Kidney capillary endothelial cell (primary cell): ENCODE measurements around the gene BTNL8.
A peak's percentile ranks its signal among the peaks of the same experiment; 100 is the strongest.
"Not testable (repeated sequence)": the region's sequence is repeated elsewhere in the genome, so short reads cannot be mapped to it uniquely, and the experiment has no call there.

Source experiments
- DNase-seq: peaks from one replicate; pipeline ENCODE4 v3.0.0-alpha.2; 2018; ENCODE audit warnings: low spot score

The BTNL8 gene

DNA sequence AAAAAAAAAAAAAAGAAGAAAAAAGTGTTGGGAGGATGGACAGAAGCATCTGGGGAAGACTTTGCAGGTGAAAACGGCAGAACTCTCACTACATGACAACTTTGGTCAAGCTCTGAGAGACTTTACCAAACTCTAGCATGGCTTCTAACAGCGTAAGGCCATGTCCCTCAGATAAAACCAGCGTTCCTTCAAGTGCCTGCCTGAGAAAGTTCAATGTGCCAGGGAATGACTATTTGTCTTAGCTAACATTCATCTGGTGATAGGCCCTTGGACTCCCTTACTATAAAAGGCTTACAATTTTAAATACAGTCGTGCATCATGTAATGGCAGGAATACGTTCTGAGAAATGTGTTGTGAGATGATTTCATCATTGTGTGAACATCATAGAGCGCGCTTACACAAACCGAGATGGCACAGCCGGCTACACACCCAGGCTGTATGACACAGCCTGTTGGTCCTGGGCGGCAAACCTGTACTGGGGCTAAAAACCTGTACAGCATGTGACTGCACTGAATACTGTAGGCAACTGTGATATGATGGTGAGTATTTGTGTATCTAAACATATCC, 23.0 kb upstream of the BTNL8 start:
- DNase-seq: no peak

DNA sequence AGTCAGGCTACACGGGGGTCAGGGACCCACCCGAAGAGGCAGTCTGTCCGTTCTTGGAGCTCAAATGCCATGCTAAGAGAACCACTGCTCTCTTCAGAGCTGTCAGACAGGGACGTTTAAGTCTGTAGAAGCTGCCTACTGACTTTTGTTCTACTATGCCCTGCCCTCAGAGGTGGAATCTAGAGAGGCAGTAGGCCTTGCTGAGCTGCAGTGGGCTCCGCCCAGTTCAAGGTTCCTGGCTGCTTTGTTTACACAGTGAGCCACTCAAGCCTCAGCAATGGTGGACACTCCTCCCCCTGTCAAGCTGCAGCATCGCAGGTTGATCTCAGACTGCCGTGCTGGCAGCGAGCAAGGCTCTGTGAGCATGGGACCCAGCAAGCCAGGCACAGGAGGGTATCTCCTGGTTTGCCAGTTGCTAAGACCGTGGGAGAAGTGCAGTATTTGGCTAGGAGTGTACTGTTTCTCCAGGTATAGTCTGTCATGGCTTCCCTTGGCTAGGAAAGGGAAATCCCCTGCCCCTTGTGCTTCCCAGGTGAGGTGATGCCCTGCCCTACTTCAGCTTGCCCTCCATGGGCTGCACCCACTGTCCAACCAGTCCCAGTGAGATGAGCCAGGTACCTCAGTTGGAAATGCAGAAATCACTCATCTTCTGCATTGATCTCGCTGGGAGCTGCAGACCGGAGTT, 13.0 kb upstream of the BTNL8 start:
- not testable (repeated sequence) for DNase-seq

DNA sequence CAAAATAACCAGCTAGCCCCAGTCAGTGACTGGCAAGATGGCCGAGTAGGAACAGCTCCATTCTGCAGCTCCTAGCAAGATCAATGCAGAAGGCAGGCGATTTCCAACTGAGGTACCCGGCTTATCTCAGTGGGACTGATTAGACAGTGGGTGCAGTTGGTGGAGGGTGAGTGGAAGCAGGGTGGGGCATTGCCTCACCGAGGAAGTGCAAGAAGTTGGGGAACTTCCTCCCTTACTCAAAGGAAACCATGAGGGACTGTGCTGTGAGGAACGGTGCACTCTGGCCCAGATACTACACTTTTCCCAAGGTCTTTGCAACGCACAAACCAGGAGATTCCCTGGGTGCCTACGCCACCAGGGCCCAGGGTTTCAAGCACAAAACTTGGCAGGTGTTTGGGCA, 9.6 kb upstream of the BTNL8 start:
- DNase-seq: no peak

DNA sequence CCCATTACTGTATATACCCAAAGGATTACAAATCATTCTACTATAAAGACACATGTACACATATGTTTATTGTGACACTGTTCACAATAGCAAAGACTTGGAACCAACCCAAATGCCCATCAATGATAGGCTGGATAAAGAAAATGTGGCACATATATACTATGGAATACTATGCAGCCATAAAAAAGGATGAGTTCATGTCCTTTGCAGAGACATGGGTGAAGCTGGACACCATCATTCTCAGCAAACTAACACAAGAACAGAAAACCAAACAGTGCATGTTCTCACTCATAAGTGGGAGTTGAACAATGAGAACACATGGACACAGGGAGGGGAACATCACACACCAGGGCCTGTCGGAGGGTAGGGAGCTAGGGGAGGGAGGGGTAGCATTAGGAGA, 3.6 kb upstream of the BTNL8 start:
- DNase-seq: not testable (repeated sequence)

DNA sequence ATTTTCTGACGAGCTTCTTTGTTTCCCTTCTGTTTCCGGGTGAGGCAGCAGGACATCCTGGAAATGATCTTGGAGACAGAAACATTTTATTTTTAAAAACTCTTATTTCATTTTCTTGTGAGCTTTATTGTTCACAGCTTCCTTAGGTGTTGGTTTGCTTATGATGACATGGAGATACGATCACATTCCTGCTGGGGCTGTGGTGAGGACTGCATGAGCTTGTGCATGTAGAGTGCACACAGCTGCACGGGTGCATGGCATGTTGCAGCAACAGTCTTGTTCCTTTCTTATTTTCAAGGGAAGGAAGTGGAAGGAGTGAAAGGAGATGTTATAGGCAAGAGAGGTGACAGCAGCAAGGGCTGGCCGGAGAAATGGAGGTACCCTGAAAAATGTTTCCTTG, 1.2 kb downstream of the BTNL8 start:
- peak; percentile 35 for DNase-seq

DNA sequence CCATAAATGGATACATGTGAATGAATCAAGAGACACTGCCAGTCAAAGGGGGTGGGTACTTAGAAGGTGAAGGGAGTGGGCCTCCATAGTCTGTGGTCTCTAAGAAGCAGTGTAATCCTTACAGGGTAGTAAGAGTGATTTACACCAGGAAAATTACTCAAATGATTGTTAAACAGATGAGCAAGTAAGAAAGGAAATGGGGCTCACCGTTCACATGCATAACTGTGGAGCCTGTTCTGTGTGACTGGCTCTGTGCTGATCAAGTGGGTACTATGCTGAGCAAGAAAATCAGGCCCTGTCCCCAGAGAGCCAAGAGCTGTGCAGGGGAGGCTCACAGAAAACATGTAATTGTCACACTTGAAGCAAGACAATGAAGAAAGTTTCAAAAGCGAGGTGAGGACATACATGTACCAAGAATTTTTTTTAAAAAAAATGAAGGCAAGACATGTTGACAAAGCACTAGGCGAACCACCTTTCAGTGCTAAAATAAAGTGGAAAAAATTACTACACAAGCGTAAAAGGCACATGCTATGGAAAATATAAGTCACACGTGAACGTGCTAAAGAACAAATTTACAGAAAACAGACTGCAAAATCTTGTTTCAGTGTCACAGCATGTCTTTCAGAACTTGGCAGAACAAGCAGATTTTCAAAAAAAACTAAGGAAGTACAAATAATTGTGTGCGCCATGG, 2.5 kb downstream of the BTNL8 start:
- DNase-seq: no peak

DNA sequence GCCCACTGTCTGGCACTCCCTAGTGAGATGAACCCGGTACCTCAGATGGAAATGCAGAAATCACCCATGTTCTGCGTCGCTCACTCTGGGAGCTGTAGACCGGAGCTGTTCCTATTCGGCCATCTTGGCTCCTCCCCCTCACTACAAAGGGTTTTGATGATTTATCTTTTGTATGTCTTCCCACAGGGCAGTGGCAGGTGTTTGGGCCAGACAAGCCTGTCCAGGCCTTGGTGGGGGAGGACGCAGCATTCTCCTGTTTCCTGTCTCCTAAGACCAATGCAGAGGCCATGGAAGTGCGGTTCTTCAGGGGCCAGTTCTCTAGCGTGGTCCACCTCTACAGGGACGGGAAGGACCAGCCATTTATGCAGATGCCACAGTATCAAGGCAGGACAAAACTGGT, 9.4 kb downstream of the BTNL8 start:
- no peak for DNase-seq

DNA sequence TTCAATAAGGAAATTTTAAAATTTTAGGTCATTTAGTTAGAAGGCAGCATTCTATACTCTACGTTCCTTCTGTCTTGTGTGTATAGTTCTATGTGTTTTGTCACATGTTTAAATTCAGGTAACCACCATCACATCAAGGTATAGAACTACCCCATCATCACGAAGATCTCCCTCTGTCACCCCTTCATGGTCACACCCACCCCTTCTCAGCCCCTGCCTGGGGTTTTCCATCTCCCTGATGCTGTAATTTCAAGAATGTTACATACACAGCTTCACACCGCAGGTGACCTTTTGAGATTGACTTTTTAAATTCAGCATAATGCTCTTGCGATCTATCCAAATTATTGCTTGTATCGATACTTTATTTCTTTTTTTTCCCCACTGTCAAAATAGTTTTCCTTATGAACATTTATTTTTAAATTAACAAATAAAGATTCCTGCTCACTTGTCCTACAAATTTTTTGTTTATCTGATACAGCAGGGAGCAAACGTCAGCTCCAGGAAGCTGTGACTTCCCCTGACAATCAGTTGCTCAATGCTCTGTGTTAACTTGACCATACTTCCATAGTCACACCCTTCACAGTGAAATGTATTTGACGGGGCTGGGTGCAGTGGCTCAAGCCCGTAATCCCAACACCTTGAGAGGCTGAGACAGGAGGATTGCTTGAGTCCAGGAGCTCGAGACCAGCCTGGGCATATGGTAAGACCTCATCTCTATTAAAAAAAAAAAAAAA, 10.2 kb downstream of the BTNL8 start:
- DNase-seq: peak; percentile 7

DNA sequence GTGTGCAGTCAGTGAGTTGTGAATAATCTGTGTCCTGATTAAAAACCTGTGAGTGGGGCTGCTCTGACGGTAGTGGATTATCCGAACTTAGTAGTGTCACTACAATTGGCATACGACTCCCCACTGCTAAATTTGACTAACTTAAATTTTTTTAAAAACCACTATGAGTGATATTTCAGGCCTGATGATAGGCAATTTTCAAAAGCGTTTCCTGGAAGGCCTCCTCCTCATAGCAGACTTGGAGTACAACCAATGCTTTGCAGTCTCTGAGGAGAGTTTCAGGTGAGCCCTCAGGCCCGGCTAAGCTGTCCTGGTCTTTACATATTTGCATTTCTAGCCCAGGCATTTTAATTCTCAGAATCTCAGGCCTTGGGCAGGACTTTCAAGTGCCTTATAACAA, 10.8 kb downstream of the BTNL8 start:
- no peak for DNase-seq

DNA sequence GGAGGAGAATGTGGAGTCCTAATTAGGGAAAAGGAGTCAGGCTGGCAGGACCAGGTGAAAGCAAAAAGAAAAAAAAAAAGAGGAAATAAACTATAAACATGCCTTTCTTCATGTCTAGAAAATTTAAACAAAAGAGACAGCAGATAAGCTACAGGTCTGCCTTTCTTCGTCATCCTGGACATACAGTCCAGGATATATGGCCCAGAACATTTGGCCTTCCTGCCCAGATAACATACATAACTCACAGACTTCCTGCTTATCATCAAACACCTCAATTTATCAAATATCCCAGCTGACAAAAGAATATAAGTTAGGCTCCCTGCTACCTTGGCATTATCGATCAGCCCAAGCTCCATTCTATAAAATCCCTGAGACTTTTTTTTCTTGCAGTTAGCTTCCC, 11.2 kb downstream of the BTNL8 start:
- peak; percentile 4 for DNase-seq

DNA sequence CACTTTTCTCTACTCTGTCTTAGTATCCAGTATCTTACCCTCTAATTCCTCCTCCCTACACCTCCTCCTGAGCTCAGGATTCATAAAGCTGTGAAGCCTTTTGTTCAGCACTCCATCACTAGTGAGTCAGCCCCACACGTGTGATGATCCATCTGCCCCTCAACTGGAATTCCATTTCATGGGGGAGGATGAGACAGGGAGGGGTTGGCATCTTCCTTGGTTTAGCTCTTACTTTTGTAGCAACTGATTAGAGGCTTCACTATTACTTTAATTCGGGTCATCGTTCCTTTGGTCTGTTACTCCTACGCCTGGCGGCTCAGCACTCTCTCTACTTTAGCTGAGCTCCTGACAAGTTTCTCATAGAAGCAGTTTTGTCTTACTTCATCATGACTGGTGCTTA, 11.8 kb downstream of the BTNL8 start:
- peak; percentile 7 for DNase-seq

DNA sequence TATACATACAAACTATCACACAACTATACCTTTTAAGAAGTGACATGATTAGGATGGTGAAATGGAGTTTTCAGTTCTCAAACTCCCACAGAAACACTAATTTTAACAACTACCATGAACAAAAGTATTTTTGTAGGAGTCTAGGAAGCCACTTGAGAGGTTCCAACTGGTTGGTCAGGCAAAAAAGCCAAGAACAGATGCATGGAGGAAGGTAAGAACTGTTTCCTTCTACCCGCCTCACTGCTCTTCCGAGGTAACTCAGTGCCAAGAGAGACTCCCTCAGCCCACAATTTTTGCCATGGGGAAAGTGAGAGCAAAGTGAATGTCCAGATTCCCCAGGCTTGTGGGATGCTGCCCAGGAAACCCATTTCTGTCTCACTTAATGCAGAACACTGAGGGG, 15.7 kb downstream of the BTNL8 start:
- no peak for DNase-seq

DNA sequence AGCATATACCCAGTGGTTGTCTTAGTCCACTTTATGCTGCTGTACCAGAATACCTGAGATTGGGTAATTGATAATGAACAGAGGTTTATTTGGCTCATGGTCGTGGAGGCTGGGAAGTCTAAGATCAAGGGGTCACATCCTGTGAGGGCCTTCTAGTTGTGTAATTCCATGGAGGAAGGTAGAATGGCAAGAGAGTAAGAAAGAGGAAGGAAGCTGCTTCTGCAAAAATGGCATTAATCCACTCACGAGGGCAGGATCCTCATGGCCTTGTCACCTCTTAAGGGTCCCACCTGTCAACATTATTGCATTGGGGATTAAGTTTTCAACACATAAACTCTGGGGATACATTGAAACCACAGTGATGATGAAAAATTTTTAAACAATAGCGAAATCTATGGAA, 17.0 kb downstream of the BTNL8 start:
- no peak for DNase-seq

DNA sequence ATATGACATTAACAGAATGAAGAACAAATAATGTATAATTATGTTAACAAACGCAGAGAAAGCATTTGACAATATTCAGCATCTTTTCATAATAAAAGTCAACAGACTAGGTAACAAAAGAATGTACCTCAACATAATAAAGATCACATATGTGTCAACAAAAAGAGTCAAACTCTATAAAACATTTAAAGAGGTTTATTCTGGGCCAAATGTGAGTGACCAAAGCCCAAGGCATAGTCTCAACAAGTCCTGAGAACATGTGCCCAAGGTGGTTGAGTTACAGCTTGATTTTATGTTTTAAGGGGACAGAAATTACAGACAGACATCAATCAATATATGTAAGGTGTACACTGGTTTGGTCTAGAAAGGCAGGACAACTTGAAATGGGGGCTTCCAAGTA, 19.4 kb downstream of the BTNL8 start:
- DNase-seq: no peak

DNA sequence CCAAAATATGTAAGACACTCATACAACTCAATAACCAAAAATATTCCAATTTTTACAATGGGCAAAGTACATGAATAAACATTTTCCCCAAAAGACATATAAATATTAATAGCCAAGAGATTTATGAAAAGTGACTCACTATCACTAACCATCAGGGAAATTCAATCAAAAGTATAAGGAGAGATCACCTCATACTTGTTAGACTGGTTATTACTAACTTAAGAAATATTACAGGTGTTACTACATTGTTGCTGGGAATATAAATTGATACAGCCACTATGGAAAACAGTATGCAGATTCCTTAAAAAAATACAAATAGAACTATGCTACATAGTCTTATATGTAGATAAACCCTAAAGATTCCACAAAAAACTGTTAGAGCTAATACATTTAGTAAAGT, 21.8 kb downstream of the BTNL8 start:
- DNase-seq: no peak

DNA sequence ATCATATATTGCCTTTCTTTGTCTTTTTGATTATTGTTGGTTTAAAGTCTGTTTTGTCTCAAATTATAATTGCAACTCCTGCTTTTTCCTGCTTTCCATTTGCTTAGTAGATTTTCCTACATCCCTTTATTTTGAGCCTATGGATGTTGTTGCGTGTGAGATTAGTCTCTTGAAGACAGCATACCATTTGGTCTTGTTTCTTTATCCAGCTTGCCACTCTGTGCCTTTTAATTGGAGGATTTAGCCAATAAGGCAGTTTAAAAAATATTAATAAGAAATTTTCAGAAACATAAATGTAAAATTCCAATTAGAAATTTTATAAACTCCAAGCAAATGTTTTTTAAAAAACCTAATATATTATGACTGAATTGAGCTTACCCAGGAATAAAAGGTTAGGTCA, 24.0 kb downstream of the BTNL8 start:
- DNase-seq: no peak

DNA sequence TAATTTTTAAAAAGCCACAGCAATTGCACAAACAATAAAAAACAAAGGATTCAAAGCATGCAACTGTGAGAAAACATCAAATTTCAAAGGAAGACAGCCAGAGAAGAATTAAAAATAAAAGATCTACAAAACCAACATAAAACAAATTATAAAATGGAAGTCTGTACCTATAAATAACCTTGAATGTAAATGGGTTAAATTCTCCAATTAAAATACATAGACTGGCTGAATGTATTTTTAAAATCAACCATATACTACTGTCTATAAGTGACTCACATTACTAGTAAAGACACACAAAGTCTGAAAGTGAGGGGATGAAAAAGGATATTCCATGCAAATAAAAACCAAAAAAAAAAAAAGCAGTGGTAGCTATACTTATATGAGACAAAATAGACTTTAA, 33.7 kb downstream of the BTNL8 start:
- DNase-seq: no peak

DNA sequence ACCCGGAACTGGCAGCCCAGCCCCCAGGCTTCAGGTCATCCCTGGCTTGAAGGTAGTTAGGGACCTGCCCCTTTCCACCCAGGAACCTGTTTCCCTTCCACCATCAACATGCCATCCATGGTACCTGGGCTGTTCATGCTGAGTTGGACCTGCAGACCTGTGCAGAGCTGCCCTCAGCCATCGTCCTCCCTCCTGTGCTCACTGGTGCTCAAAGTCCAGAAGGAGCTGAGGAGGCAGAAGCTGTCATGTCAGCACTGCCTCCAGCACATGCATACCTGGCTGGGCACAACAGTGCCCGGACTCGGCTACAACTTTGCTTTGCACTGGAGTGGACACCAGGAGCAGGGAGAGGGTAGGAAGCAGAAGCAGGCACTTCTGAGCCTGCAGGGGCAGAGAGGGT, 36.2 kb downstream of the BTNL8 start:
- no peak for DNase-seq

DNA sequence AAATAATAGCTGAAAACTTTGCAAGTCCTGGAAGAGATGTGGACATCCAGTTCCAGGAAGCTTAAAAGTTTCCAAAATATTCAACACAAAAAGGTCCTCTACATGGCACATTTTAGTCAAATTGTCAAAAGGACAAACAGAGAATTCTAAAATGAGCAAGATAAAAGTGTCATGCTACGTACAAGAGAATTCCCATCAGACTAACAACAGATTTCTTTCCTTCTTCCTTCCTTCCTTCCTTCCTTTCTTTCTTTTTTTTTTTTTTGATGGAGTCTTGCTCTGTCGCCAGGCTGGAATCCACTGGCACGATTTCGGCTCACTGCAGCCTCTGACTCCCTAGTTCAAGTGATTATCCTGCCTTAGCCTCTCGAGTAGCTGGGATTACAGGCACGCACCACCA, 39.3 kb downstream of the BTNL8 start:
- no peak for DNase-seq

DNA sequence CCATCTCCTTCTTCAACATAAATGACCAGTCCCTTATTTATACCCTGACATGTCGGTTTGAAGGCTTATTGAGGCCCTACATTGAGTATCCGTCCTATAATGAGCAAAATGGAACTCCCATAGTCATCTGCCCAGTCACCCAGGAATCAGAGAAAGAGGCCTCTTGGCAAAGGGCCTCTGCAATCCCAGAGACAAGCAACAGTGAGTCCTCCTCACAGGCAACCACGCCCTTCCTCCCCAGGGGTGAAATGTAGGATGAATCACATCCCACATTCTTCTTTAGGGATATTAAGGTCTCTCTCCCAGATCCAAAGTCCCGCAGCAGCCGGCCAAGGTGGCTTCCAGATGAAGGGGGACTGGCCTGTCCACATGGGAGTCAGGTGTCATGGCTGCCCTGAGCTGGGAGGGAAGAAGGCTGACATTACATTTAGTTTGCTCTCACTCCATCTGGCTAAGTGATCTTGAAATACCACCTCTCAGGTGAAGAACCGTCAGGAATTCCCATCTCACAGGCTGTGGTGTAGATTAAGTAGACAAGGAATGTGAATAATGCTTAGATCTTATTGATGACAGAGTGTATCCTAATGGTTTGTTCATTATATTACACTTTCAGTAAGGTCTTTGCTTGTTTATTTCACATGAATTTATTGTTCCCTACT, 51.5 kb downstream of the BTNL8 start:
- no peak for DNase-seq

DNA sequence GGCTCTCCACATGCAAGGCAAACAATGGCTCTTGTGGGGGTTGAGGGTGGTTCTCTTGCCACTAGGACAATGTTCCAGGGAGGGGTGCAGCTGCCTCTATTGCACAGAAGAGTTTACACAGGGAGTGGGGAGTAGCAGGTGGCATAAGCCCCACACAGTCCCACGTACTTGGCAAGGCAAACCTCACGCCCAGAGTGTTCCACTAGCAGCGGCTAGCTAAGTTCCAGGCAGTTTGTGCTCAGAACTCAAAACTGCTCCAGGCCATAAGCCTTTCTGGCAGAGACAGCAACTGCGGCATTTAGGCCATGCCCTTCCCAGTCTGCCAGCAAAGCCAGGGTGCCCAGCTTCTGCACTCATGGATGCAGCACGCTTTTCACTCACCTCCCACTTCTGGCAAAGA, 60.7 kb downstream of the BTNL8 start:
- DNase-seq: no peak

DNA sequence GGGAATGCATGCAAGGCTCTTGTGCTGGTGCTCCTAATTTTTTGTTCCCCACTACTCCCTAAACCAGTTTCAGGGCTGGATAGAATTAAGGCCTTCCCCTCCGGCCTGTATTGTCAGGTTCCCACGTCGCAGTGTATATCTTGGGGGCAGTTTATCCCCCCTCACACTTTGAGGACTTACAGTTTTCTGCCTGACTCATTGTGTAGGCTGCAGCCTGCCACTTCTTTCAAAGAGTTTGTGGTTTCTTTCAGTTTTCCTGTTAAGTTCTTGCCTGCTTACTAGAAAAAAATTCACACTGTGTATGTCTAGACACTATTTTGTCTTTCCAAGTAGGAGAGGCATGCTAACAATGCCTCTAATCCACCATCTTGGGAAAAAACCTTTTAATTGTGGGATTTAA, 61.2 kb downstream of the BTNL8 start:
- no peak for DNase-seq

DNA sequence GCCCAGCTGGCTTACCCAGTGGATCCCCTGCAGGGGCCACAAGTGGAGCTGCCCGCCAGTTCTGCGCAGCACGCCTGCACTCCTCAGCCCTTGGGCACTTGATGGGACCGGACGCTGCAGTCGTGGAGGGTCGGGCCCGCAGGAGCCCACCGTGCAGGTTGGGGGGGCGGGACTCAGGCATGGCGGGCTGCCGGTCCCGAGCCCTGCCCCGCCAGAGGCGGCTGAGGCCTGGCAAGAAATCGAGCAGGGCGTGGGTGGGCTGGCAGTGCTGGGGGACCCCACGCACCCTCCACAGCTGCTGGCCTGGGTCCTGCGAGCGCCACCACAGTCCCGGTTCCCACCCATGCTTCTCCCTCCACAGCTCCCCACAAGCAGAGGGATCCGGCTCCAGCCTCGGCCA, 70.4 kb downstream of the BTNL8 start:
- no peak for DNase-seq
